Body of pancreas (tissue), 4 donors: Measurements from ENCODE around the gene DCUN1D1.

Experiments
- POLR2A ChIP-seq, 3 donors: fragments of 450-650 bp; IDR thresholded peaks; one replicate each; pipeline ENCODE4 v1.6.1; 2016; ENCODE audit warnings: antibody characterized with exemption in 3 of 3, mild to moderate bottlenecking in 2 of 3
- TF ChIP-seq, protein P1 (sequence below), 7 experiments: fragments of 450-650 bp in 4 of 7; fragments of 200-600 bp in 3 of 7; sonication (generic) in 3 of 7; IDR thresholded peaks; one replicate each; pipeline ENCODE4 v1.5.1; 2016 to 2019; ENCODE audit warnings: antibody characterized with exemption in 7 of 7

DNA sequence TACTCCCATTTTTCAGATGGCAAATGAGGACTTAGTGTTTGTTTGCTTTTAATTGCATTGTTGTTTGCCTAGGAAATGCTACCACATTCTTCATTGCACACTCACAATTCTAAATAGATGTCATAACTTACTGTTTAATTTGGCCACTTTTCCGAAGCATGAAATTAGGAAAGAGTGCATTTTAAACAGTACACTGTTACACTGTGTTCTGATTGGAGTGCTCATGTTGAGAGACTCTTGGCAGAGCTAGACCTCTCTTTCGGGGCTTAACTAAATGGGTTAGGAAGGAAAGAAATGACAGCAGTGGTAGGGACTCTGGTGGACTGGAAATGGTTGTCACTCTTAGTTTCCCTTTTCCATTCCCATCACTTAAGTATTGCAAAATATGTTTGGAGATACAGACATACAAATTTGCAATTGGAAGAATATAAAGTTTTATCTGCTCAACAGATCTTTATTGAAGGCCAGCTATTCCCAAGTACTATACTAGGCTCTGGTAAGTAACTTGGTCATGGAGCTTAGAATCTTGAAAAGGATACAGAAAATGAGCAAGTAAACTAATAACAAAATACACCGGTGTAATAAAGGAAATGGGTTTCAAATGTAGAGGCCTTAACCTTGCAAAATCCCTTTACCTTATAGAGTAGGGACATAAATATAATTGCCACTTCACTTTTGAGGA is 90.2 kb downstream of the DCUN1D1 start:
- TF ChIP-seq, protein P1, sequence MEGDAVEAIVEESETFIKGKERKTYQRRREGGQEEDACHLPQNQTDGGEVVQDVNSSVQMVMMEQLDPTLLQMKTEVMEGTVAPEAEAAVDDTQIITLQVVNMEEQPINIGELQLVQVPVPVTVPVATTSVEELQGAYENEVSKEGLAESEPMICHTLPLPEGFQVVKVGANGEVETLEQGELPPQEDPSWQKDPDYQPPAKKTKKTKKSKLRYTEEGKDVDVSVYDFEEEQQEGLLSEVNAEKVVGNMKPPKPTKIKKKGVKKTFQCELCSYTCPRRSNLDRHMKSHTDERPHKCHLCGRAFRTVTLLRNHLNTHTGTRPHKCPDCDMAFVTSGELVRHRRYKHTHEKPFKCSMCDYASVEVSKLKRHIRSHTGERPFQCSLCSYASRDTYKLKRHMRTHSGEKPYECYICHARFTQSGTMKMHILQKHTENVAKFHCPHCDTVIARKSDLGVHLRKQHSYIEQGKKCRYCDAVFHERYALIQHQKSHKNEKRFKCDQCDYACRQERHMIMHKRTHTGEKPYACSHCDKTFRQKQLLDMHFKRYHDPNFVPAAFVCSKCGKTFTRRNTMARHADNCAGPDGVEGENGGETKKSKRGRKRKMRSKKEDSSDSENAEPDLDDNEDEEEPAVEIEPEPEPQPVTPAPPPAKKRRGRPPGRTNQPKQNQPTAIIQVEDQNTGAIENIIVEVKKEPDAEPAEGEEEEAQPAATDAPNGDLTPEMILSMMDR (IDR thresholded peaks at IDR 0.05) = no peak
- no peak for TF ChIP-seq POLR2A (IDR thresholded peaks at IDR 0.05)
